GM12801 (cell line): ENCODE measurements around the gene MAFF.

ENCODE experiments used
- CTCF ChIP-seq: IDR thresholded peaks from one replicate; pipeline ENCODE4 v1.5.1; 2011; ENCODE audit warnings: control low read depth; ENCODE audit not compliant: insufficient read length; ENCODE audit errors: extremely low read depth

Gene MAFF

DNA sequence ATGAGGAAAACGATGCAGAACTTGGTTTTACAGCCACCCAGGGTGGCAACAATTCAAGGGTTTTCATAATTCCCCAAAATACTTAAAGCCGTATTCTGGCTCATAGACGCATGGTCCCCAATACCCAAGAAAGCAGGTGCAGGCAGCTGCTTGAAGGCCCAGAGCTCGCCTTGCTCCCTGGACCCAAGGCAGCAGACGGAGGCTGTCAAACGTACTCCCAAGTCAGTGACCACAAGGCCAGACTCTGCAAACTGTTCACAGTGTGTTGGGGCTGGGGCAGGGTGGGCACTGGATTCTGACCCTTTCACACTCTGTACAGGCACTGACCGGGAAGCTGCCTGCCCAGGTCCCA, 49.5 kb downstream of the MAFF start:
- TF ChIP-seq CTCF = no peak

DNA sequence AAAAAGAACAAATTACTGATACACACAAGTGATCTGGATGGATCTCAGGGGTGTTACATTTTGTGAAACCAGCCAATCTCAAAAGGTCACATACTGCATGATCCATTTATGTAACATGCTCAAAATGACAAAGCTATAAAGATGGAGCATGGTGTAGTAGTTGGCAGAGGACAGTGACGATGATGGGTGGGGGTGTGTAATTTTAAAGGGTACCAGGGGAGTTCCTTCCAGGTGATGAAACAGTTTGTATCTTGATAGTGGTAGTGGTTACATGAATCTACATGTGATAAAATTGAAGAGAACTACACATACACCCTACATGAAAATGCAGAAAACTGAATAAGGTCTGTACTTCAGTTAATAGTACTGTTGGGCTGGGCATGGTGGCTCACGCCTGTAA, 53.9 kb downstream of the MAFF start:
- no peak for TF ChIP-seq CTCF

DNA sequence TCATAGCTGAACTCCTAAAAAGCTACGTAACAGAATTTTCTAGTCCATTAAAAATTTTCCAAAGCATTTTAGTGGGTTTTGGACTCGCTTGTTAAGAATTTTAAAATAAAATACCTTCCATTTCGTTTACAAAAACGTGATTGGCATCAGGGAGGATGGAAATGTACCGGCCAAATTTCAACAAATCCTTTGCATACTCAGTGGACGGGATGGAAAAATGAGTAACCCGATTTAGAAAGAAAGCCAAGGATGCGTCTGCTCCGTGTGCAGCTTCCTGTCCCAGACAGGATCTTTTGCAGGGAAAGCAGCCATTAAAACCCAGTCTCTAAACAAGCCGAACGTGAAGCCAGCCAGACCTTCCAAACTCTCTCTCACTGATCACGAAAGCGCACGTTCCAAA, 55.4 kb downstream of the MAFF start:
- no peak for TF ChIP-seq CTCF

DNA sequence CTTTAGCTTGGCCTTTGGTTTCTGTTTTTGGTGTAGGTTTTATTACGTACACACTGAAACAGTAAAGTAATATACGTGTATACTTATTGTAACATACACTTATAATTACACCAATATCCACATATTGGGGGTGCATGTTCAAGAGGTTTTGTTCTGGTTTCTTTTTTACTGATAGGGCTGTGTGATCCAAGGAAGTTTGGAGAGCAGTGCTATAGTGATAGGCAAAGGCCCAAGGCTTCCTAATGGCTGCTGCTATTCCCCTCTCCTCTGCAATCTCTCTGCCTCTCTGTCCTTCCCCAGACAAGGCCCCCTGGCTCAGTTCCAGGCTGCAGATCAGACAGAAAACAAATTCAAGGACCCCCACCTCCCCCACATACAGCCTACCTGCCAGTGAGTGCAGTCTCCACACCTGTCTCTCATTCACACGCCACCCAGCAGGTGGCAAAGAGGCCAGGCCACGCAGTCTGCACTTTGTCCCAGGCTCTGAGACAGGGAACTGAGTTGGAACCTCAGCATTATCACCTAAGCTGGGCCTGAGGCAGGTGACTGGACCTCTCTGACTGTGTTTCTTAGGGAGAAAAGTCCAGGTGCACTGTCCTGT, 56.0 kb downstream of the MAFF start:
- no peak for TF ChIP-seq CTCF

- no peak for TF ChIP-seq CTCF
These were observed 57.1 kb downstream of the MAFF start for GRCh38 chr22:38258895-38259294.

DNA sequence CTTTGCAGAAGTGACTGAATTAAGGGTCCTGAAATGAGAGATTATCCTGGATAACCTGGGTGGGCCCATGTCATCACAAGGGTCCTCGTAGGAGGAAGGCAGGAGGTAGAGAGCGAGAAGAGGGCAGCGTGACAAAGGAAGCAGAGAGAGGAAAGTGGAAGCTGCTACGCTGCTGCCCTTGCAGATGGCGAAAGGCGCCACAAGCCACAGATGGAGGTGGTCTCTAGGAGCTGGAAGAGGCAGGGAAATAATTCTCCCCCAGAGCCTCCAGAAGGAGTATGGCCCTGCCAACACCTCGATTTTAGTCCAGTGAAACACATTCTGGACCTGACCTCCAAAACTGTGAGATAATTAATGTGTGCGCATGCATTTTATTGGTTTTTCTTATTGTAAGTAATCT, 57.6 kb downstream of the MAFF start:
- no peak for TF ChIP-seq CTCF

GRCh38 chr22:38260761-38261681, 59.2 kb downstream of the MAFF start:
- no peak for TF ChIP-seq CTCF
